AG04450 (cell line): ENCODE data around the gene UBE2L3. TPM values are rescaled to one million over a fixed set of nuclear protein-coding genes. Genes with fewer than 3 reads are reported as not detected.
"Not testable (repeated sequence)": the region's sequence is repeated elsewhere in the genome, so short reads cannot be mapped to it uniquely, and the experiment has no call there.

Source experiments
- CTCF ChIA-PET: fragments of 300-600, 350-600 bp; formaldehyde crosslinking; extraction: SDS; loops from one replicate; lab custom pipeline; 2022; ENCODE audit warnings: antibody characterized with exemption, inconsistent platforms; lab: Charles Lee
- POLR2A ChIA-PET: fragments of 350-600 bp; formaldehyde crosslinking; extraction: SDS; loops from one replicate; lab custom pipeline; 2021; ENCODE audit warnings: antibody characterized with exemption, inconsistent platforms; lab: Yijun Ruan, JAX
- DNase-seq: peaks from one replicate; pipeline ENCODE4 v3.0.0-alpha.2; 2011; ENCODE audit warnings: low read depth, low spot score
- H3K27ac ChIP-seq: one replicate; pipeline ENCODE4 v1.5.1; 2012; ENCODE audit warnings: low read depth, low read length, control low read depth
- H3K27me3 ChIP-seq: one replicate; pipeline ENCODE4 v1.6.0; 2012; ENCODE audit warnings: low read length; ENCODE audit not compliant: control insufficient read depth, insufficient read depth
- H3K4me3 ChIP-seq: 2 replicates; pipeline ENCODE4 v1.5.1; 2011; ENCODE audit warnings: mild to moderate bottlenecking, low read depth, low read length, control low read depth
- H3K9me3 ChIP-seq: 2 replicates; pipeline ENCODE4 v1.5.1; 2012; ENCODE audit warnings: low read length; ENCODE audit not compliant: control insufficient read depth, insufficient read depth
- CTCF ChIP-seq: IDR thresholded peaks from 2 replicates; pipeline ENCODE4 v1.5.1; 2011; ENCODE audit warnings: low read depth, low read length, control low read depth, inconsistent platforms
- polyA plus RNA-seq: library from polyadenylated mRNA; depleted of rRNA; stranded (reverse); fragments of >200 nt; gene quantifications from 2 replicates; pipeline ENCODE4 v1.2.3, GENCODE V29; 2011

UBE2L3 gene
- polyA plus RNA-seq, 1 experiment = 77.2 TPM

GRCh38 chr22:21592422-21592821 is 24.9 kb downstream of the UBE2L3 start:
- CTCF ChIA-PET = interaction anchor here (1.1 to 1.5 kb wide), 3 partner anchors 10 to 55 kb away, joined by 3 read pairs; partner anchors contain the start of gene YDJC
- H3K27me3 ChIP-seq = no peaks in the 10 kb centered on the region
- DNase-seq = no peak
- no peak overlapping the region for H3K4me3 ChIP-seq
- no peak for TF ChIP-seq CTCF
- no peak overlapping the region for H3K27ac ChIP-seq
- H3K9me3 ChIP-seq = no peaks in the 10 kb centered on the region
- POLR2A ChIA-PET = no interaction called here

- ChIA-PET CTCF (interaction anchor here (1.1 to 1.5 kb wide), 3 partner anchors 9 to 53 kb away, joined by 3 read pairs; partner anchors contain the start of gene YDJC), POLR2A (interaction anchor here (0.6 kb wide), 1 partner anchor 11 kb away, joined by 4 read pairs; no protein-coding TSS in a partner anchor)
- H3K4me3 ChIP-seq = no peak overlapping the region
- no peaks in the 10 kb centered on the region for H3K27me3 ChIP-seq
- peak; percentile 25 for TF ChIP-seq CTCF
- H3K9me3 ChIP-seq = no peaks in the 10 kb centered on the region
- no peak overlapping the region for H3K27ac ChIP-seq
- DNase-seq = no peak
Measured at GRCh38 chr22:21593406-21594232, 26.1 kb downstream of the UBE2L3 start.

- Histone ChIP-seq H3K27me3 (no peaks in the 10 kb centered on the region), H3K4me3 (no peak overlapping the region), H3K27ac (no peak overlapping the region), H3K9me3 (no peaks in the 10 kb centered on the region)
- ChIA-PET CTCF (interaction anchor here (0.6 kb wide), 1 partner anchor 22 kb away, joined by 3 read pairs; no protein-coding TSS in a partner anchor), POLR2A (no interaction called here)
- no peak for TF ChIP-seq CTCF
- no peak for DNase-seq
Measured at GRCh38 chr22:21594865-21595452, 27.4 kb downstream of the UBE2L3 start.

GRCh38 chr22:21596356-21597135 is 29.0 kb downstream of the UBE2L3 start:
- POLR2A ChIA-PET, DNase-seq, H3K4me3 ChIP-seq, CTCF ChIA-PET, H3K27me3 ChIP-seq, H3K27ac ChIP-seq, H3K9me3 ChIP-seq: not testable (repeated sequence)

GRCh38 chr22:21598302-21598701 is 30.8 kb downstream of the UBE2L3 start:
- POLR2A ChIA-PET = no interaction called here
- H3K27me3 ChIP-seq = no peaks in the 10 kb centered on the region
- H3K9me3 ChIP-seq = no peaks in the 10 kb centered on the region
- H3K27ac ChIP-seq = no peak overlapping the region
- H3K4me3 ChIP-seq = no peak overlapping the region
- DNase-seq = no peak
- CTCF ChIA-PET = interaction anchor here (1.2 kb wide), 1 partner anchor 49 kb away, joined by 3 read pairs; no protein-coding TSS in a partner anchor
- no peak for TF ChIP-seq CTCF
